SK-N-SH treated with all-trans-retinoic acid at 6 μM for 48 hours (cell line): ENCODE measurements around the gene PRKACA.

ENCODE experiments used
- ATAC-seq: fragments of 200-7000 bp; cut with Tn5 transposase; 3 replicates; pipeline ENCODE4 v1.9.1; 2020; ENCODE audit warnings: mild to moderate bottlenecking, moderate library complexity
- BACH2 ChIP-seq: fragments of 250-450 bp; sonication (Bioruptor Pico); IDR thresholded peaks from 2 replicates; pipeline ENCODE4 v1.9.0; 2021; ENCODE audit warnings: mild to moderate bottlenecking, borderline replicate concordance
- CREB5 ChIP-seq: fragments of 250-450 bp; sonication (Bioruptor Pico); IDR thresholded peaks from 2 replicates; pipeline ENCODE4 v1.5.1; 2020; ENCODE audit warnings: low read depth, mild to moderate bottlenecking, moderate library complexity
- CSRNP3 ChIP-seq: fragments of 250-450 bp; sonication (Bioruptor Pico); IDR thresholded peaks from 2 replicates; pipeline ENCODE4 v1.5.1; 2021; ENCODE audit warnings: mild to moderate bottlenecking, moderate library complexity
- ESRRG ChIP-seq: fragments of 250-450 bp; sonication (Bioruptor Pico); IDR thresholded peaks from 2 replicates; pipeline ENCODE4 v1.6.1; 2021; ENCODE audit warnings: mild to moderate bottlenecking
- ISL1 ChIP-seq: fragments of 250-450 bp; sonication (Bioruptor Pico); IDR thresholded peaks from 2 replicates; pipeline ENCODE4 v2.1.2; 2022; ENCODE audit warnings: mild to moderate bottlenecking, moderate library complexity
- OSR1 ChIP-seq: fragments of 250-450 bp; sonication (Bioruptor Pico); IDR thresholded peaks from 2 replicates; pipeline ENCODE4 v1.8.0; 2022; ENCODE audit warnings: moderate library complexity, mild to moderate bottlenecking, inconsistent platforms
- POU6F1 ChIP-seq: fragments of 250-450 bp; sonication (Bioruptor Pico); IDR thresholded peaks from 2 replicates; pipeline ENCODE4 v1.8.0; 2021; ENCODE audit warnings: low read depth, mild to moderate bottlenecking, moderate library complexity, borderline replicate concordance
- SNAI2 ChIP-seq: fragments of 250-450 bp; sonication (Bioruptor Pico); IDR thresholded peaks from 2 replicates; pipeline ENCODE4 v1.5.0; 2020; ENCODE audit warnings: mild to moderate bottlenecking, moderate library complexity
- TCF4 ChIP-seq: fragments of 250-450 bp; sonication (Bioruptor Pico); IDR thresholded peaks from 2 replicates; pipeline ENCODE4 v1.8.0; 2021; ENCODE audit warnings: mild to moderate bottlenecking, moderate library complexity, borderline replicate concordance
- TOX ChIP-seq: fragments of 250-450 bp; sonication (Bioruptor Pico); IDR thresholded peaks from 2 replicates; pipeline ENCODE4 v1.8.0; 2021; ENCODE audit warnings: mild to moderate bottlenecking, moderate library complexity, borderline replicate concordance
- ZC3H10 ChIP-seq: fragments of 250-450 bp; sonication (Bioruptor Pico); IDR thresholded peaks from 2 replicates; pipeline ENCODE4 v1.5.1; 2021; ENCODE audit warnings: mild to moderate bottlenecking, moderate library complexity
- ZFP3 ChIP-seq: fragments of 250-450 bp; sonication (Bioruptor Pico); IDR thresholded peaks from 2 replicates; pipeline ENCODE4 v1.5.0; 2020; ENCODE audit warnings: mild to moderate bottlenecking, moderate library complexity
- ZFP30 ChIP-seq: fragments of 450-650 bp; formaldehyde crosslinking; IDR thresholded peaks from 2 replicates; pipeline ENCODE4 v1.5.0; 2022; ENCODE audit warnings: mild to moderate bottlenecking, moderate library complexity
- ZNF565 ChIP-seq: fragments of 450-650 bp; formaldehyde crosslinking; conservative IDR thresholded peaks from 2 replicates; pipeline ENCODE4 v1.5.0; 2020; ENCODE audit warnings: low read depth, mild to moderate bottlenecking, moderate library complexity
- ZNF8 ChIP-seq: fragments of 450-650 bp; formaldehyde crosslinking; IDR thresholded peaks from 2 replicates; pipeline ENCODE4 v1.5.0; 2020; ENCODE audit warnings: mild to moderate bottlenecking, moderate library complexity
- TF ChIP-seq, protein P1 (sequence below): fragments of 250-450 bp; sonication (Bioruptor Pico); IDR thresholded peaks from 2 replicates; pipeline ENCODE4 v1.5.0; 2020; ENCODE audit warnings: mild to moderate bottlenecking, moderate library complexity
- TF ChIP-seq, protein P2 (sequence below): fragments of 250-450 bp; sonication (Bioruptor Pico); IDR thresholded peaks from 2 replicates; pipeline ENCODE4 v1.8.0; 2020; ENCODE audit warnings: mild to moderate bottlenecking, moderate library complexity, borderline replicate concordance

The PRKACA gene

DNA sequence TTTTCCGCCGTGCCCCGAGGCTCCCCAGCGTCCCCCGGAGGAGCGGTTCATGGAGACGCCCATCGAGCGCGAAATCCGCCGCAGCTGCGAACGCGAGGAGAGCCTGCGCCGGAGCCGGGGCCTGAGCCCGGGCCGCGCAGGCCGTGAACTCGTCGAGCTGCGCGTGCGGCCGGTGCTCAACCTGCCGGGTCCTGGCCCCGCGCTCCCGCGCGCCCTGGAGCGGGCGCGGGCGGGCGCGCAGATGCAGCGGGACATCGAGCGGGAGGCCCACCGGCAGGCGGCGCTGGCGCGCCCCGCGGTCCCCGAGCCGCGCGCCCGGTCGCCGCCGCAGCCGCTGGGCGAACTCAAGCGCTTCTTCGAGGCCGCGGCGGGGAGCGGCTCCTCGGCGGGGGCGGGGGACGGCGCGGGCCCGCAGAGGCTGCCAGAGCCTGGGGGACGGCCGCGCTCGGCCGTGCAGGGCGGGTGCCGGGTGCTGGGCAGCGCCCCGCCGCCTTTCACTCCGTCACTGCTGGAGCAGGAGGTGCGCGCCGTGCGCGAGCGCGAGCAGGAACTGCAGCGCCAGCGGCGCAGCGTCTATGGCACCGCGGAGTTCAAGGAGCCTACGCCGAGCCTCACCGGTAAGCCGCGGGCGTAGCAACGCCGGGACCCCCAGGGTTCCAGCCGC, 44.2 kb downstream of the PRKACA start:
- ATAC-seq: peak; percentile 67
- TF ChIP-seq ZNF565 (CRISPR knock-in tag) (no peak), ZFP3 (CRISPR knock-in tag) (peak; percentile 68; the same call in 1 of the 2 replicates)

GRCh38 chr19:14072535-14073260, 44.9 kb downstream of the PRKACA start, which contains the start of gene MISP3:
TSS of gene MISP3 (plus strand) at chr19:14072786. CDS start at chr19:14073310, 524 bp downstream.
- TF ChIP-seq TOX (CRISPR knock-in tag): no peak
- TF ChIP-seq ZNF565 (CRISPR knock-in tag): no peak
- TF ChIP-seq ZNF8: no peak
- TF ChIP-seq ISL1 (CRISPR knock-in tag): no peak
- TF ChIP-seq, protein P1, sequence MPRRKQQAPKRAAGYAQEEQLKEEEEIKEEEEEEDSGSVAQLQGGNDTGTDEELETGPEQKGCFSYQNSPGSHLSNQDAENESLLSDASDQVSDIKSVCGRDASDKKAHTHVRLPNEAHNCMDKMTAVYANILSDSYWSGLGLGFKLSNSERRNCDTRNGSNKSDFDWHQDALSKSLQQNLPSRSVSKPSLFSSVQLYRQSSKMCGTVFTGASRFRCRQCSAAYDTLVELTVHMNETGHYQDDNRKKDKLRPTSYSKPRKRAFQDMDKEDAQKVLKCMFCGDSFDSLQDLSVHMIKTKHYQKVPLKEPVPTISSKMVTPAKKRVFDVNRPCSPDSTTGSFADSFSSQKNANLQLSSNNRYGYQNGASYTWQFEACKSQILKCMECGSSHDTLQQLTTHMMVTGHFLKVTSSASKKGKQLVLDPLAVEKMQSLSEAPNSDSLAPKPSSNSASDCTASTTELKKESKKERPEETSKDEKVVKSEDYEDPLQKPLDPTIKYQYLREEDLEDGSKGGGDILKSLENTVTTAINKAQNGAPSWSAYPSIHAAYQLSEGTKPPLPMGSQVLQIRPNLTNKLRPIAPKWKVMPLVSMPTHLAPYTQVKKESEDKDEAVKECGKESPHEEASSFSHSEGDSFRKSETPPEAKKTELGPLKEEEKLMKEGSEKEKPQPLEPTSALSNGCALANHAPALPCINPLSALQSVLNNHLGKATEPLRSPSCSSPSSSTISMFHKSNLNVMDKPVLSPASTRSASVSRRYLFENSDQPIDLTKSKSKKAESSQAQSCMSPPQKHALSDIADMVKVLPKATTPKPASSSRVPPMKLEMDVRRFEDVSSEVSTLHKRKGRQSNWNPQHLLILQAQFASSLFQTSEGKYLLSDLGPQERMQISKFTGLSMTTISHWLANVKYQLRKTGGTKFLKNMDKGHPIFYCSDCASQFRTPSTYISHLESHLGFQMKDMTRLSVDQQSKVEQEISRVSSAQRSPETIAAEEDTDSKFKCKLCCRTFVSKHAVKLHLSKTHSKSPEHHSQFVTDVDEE: no peak
- TF ChIP-seq BACH2 (CRISPR knock-in tag): no peak
- no peak for TF ChIP-seq OSR1 (CRISPR knock-in tag)
- no peak for TF ChIP-seq SNAI2 (CRISPR knock-in tag)
- TF ChIP-seq CREB5 (CRISPR knock-in tag): no peak
- no peak for TF ChIP-seq ZFP30 (CRISPR knock-in tag)
- no peak for TF ChIP-seq ZFP3 (CRISPR knock-in tag)
- TF ChIP-seq POU6F1: no peak
- no peak for TF ChIP-seq ESRRG
- TF ChIP-seq CSRNP3: no peak
- no peak for TF ChIP-seq ZC3H10 (CRISPR knock-in tag)
- TF ChIP-seq TCF4 (CRISPR knock-in tag): no peak
- peak; percentile 23 for ATAC-seq

DNA sequence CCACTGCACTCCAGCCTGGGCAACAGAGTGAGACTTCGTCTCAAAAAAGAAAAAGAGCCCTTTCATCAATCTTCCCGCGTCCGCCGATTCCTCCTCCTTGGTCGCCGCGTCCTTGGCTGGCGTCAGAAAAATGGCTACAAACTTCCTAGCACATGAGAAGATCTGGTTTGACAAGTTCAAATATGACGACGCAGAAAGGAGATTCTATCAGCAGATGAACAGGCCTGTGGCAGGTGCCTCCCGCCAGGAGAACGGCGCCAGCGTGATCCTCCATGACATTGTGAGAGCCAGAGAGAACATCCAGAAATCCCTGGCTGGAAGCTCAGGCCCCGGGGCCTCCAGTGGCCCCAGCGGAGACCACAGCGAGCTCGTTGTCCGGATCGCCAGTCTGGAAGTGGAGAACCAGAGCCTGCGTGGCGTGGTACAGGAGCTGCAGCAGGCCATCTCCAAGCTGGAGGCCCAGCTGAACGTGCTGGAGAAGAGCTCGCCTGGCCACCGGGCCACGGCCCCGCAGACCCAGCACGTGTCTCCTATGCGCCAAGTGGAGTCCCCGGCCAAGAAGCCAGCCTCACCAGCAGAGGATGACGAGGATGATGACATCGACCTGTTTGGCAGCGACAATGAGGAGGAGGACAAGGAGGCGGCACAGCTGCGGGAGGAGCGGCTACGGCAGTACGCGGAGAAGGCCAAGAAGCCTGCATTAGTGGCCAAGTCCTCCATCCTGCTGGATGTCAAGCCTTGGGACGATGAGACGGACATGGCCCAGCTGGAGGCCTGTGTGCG, 47.1 kb downstream of the PRKACA start:
- no peak for TF ChIP-seq ISL1 (CRISPR knock-in tag)
- TF ChIP-seq POU6F1: no peak
- TF ChIP-seq, protein P2, sequence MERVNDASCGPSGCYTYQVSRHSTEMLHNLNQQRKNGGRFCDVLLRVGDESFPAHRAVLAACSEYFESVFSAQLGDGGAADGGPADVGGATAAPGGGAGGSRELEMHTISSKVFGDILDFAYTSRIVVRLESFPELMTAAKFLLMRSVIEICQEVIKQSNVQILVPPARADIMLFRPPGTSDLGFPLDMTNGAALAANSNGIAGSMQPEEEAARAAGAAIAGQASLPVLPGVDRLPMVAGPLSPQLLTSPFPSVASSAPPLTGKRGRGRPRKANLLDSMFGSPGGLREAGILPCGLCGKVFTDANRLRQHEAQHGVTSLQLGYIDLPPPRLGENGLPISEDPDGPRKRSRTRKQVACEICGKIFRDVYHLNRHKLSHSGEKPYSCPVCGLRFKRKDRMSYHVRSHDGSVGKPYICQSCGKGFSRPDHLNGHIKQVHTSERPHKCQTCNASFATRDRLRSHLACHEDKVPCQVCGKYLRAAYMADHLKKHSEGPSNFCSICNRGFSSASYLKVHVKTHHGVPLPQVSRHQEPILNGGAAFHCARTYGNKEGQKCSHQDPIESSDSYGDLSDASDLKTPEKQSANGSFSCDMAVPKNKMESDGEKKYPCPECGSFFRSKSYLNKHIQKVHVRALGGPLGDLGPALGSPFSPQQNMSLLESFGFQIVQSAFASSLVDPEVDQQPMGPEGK: no peak
- ATAC-seq: no peak
